ENCODE data around the gene TSPAN15.

The TSPAN15 gene

DNA sequence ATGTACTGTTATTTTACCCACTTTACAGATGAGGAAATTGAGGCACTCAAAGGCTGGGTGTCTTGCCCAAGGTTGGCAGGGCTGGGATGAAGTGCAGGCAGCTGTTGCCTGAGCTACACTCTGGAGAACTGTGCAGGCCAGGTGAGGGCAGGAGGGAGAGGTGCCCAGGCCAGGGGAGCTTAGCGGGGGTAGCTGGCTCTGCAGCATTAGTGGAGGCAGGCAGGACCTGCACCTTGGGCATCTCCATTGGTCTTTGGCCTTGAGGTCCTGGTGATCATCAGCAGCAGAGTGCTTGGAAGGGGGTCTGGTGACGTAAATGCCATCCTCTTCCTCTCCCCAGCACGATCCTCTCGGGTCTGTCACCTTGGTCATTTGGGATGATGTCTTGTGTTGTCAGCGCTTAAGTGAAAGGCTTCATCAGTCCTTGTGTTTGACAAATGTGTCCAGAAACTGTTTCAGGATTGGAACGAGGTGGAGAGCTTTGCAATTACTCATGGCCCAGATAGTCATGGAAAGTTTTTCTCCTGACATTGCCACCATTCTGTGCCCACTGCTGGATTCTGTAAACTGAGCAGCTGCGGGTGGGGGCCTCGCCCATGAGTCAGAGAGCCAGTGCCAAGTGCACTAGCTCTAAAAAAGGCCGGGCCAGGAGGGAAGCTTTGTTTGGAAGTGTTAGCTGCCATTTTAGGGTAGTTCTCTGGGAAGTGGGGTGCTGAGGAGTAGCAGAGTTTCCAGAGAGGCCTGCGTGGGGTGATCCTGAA is 47.6 kb downstream of the TSPAN15 start:
- TF ChIP-seq, protein P1, sequence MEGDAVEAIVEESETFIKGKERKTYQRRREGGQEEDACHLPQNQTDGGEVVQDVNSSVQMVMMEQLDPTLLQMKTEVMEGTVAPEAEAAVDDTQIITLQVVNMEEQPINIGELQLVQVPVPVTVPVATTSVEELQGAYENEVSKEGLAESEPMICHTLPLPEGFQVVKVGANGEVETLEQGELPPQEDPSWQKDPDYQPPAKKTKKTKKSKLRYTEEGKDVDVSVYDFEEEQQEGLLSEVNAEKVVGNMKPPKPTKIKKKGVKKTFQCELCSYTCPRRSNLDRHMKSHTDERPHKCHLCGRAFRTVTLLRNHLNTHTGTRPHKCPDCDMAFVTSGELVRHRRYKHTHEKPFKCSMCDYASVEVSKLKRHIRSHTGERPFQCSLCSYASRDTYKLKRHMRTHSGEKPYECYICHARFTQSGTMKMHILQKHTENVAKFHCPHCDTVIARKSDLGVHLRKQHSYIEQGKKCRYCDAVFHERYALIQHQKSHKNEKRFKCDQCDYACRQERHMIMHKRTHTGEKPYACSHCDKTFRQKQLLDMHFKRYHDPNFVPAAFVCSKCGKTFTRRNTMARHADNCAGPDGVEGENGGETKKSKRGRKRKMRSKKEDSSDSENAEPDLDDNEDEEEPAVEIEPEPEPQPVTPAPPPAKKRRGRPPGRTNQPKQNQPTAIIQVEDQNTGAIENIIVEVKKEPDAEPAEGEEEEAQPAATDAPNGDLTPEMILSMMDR (IDR thresholded peaks at IDR 0.05), result no peak
- H3K4me3 ChIP-seq (ENCODE audit: low read depth, low read length), result no peak overlapping the region

DNA sequence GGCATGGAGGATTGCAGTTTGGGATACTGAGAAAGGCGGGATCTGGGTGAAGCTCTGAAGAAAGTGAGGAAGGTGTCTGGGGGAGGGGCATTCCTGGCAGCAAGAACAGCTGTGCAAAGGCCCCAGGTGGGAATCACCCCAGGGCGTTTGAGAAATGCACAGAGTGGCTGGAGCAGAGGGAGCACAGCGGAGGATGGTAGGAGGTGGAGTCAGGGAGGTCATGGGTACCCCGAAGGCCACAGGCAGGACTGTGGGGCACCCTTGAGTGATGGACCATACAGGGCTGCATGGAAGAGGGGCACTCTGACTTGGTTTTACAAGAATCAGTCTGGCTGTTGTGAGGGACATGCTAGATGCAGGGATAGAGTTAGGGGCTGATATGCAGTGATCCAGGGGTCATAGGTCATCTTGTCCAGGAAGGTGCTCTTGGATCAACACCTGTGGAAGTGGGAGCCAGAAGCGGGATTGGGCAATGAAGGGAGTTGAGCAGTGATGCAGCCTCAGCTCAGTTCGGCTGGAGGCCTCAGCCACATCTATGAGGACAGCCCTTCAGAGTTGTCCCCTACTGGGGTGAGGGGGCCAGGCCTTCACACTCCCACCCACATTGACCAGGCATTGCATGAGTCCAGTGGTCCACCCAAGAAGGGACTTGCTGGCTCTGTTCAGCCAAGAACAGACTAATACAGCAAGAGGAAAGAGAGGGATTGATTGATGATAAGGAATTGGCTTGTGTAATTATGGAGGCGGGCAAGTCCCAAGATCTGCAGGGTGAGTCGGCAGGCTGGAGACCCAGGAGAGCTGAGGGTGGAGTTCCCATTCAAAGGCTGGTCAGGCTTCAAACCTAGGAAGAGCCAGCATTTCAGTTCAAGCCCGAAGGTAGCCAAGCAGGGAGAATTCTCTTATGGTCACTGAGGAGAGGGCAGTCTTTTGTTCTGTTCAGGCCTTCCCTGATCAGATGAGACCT is 48.7 kb downstream of the TSPAN15 start:
- H3K4me1 ChIP-seq, result no peaks in the 10 kb centered on the region
- no peak overlapping the region for H3K4me2 ChIP-seq (ENCODE audit: low read length)
- H3K79me2 ChIP-seq, result no peaks in the 10 kb centered on the region
- no peaks in the 10 kb centered on the region for H3K27me3 ChIP-seq (ENCODE audit: control insufficient read depth, insufficient read depth, low read length)
- TF ChIP-seq, protein P1 (IDR thresholded peaks at IDR 0.05), result no peak
- H3K27ac ChIP-seq, result no peak overlapping the region
- H3K9me3 ChIP-seq (ENCODE audit: control insufficient read depth, low read length), result no peaks in the 10 kb centered on the region
- no peak overlapping the region for H3K4me3 ChIP-seq (ENCODE audit: low read depth, low read length)
- H3K9ac ChIP-seq, result no peak overlapping the region
- H2AFZ ChIP-seq, result no peak overlapping the region
- H3K36me3 ChIP-seq (ENCODE audit: control insufficient read depth, insufficient read depth, low read length), result no peaks in the 10 kb centered on the region

More for the DNA sequence above, 47.6 kb downstream of the TSPAN15 start:
- Histone ChIP-seq H3K4me2 (ENCODE audit: low read length) (no peak overlapping the region), H3K9ac (no peak overlapping the region), H3K9me3 (ENCODE audit: control insufficient read depth, low read length) (no peaks in the 10 kb centered on the region), H3K36me3 (ENCODE audit: control insufficient read depth, insufficient read depth, low read length) (no peaks in the 10 kb centered on the region), H3K27me3 (ENCODE audit: control insufficient read depth, insufficient read depth, low read length) (no peaks in the 10 kb centered on the region), H2AFZ (no peak overlapping the region), H3K79me2 (no peaks in the 10 kb centered on the region), H3K27ac (no peak overlapping the region), H3K4me1 (no peaks in the 10 kb centered on the region)

DNA sequence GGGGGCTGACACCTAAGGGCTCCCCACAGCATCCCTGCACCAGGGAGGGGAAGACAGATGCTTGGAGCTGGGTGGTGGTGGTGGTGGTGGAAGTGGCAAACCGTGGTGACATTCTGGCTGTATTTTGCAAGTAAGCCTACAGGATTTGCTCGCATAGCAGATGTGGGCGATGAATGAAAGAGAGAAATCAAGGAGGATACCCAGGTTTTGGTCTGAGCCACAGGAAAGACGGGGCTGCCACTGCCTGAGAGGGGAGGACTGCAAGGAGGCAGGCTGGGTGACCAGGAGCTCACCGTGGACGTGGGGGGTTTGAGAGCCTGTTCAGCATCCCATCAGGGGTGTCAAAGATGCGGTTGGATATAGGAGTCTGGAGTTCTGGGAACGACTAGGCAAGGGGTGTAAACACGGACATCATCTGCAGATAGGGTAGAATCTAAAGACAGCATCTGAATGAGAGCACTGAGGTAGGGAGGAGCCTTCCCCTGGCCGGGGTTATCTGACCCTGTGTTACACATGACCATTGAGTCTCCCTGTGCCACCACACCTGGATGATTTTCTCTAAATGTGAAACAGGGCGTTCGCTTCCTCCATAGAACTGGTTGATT is 49.7 kb downstream of the TSPAN15 start:
- H3K27ac ChIP-seq, result no peak overlapping the region
- H3K36me3 ChIP-seq (ENCODE audit: control insufficient read depth, insufficient read depth, low read length), result no peaks in the 10 kb centered on the region
- H3K4me1 ChIP-seq, result no peaks in the 10 kb centered on the region

DNA sequence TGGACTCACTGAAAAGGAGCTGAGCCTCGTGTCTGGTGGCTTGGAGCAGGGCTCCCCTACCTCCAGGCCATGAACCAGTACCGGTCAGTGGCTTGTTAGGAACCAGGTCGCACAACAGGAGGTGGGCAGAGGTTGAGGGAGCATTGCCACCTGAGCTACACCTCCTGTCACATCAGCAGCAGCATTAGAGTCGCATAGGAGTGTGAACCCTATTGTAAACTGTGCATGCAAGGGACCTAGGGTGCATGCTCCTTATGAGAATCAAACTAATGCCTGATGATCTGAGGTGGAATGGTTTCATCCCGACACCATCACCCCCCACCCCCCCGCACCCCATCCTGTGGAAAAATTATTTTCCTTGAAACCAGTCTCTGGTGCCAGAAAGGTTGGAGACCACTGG is 50.4 kb downstream of the TSPAN15 start:
- Histone ChIP-seq H3K4me2 (ENCODE audit: low read length) (no peak overlapping the region), H3K27me3 (ENCODE audit: control insufficient read depth, insufficient read depth, low read length) (no peaks in the 10 kb centered on the region), H3K36me3 (ENCODE audit: control insufficient read depth, insufficient read depth, low read length) (no peaks in the 10 kb centered on the region), H3K4me3 (ENCODE audit: low read depth, low read length) (no peak overlapping the region), H3K79me2 (no peaks in the 10 kb centered on the region), H3K27ac (no peak overlapping the region), H2AFZ (no peak overlapping the region), H3K9ac (no peak overlapping the region), H3K4me1 (no peaks in the 10 kb centered on the region), H3K9me3 (ENCODE audit: control insufficient read depth, low read length) (no peaks in the 10 kb centered on the region)
- TF ChIP-seq, protein P1 (IDR thresholded peaks at IDR 0.05), result no peak

More for the DNA sequence above, 49.7 kb downstream of the TSPAN15 start:
- H3K27me3 ChIP-seq (ENCODE audit: control insufficient read depth, insufficient read depth, low read length), result no peaks in the 10 kb centered on the region
- H3K9ac ChIP-seq, result no peak overlapping the region
- no peaks in the 10 kb centered on the region for H3K79me2 ChIP-seq
- no peak overlapping the region for H3K4me3 ChIP-seq (ENCODE audit: low read depth, low read length)
- no peaks in the 10 kb centered on the region for H3K9me3 ChIP-seq (ENCODE audit: control insufficient read depth, low read length)
- H2AFZ ChIP-seq, result no peak overlapping the region
- TF ChIP-seq, protein P1 (IDR thresholded peaks at IDR 0.05), result no peak
- H3K4me2 ChIP-seq (ENCODE audit: low read length), result no peak overlapping the region

Data from parathyroid adenoma (tissue), 2 donors.